A549 (cell line): ENCODE measurements around the gene OLIG2. TPM values are rescaled to one million over a fixed set of nuclear protein-coding genes. Genes with fewer than 3 reads are reported as not detected.

ENCODE experiments used
- ATAC-seq, 2 experiments: fragments of 200-7000 bp in 1 of 2; fragments of >200 bp in 1 of 2; cut with Nextera tagmentation in 1 of 2; cut with Tn5 transposase in 1 of 2; 3 replicates each; pipeline versions ENCODE4 v1.8.0 to v1.9.1; 2018 to 2020; ENCODE audit warnings: mild to moderate bottlenecking in 1 of 2, moderate library complexity in 1 of 2
- CTCF ChIA-PET: fragments of 300-600 bp; sonication (Branson Sonifier 250); formaldehyde crosslinking; extraction: SDS; loops from one replicate; lab custom pipeline; 2021; ENCODE audit warnings: antibody characterized with exemption, inconsistent platforms; lab: Yijun Ruan, JAX
- POLR2A ChIA-PET: fragments of 350-600 bp; formaldehyde crosslinking; extraction: SDS; loops from one replicate; lab custom pipeline; 2021; ENCODE audit warnings: antibody characterized with exemption, inconsistent platforms; lab: Yijun Ruan, JAX
- DNase-seq, 2 experiments: peaks; one replicate each; pipeline versions ENCODE4 v3.0.0 to v3.0.0-alpha.2; 2011 to 2016; ENCODE audit warnings: low read depth in 1 of 2, low spot score in 1 of 2
- FAIRE-seq: peaks from 2 replicates; lab custom pipeline; 2011; peaks lifted over from hg19 to GRCh38; lab: Jason Lieb, UNC
- H3K27ac ChIP-seq, 2 experiments: fragments of >200 bp; sonication (Bioruptor Twin); formaldehyde crosslinking; 3 replicates each; pipeline ENCODE4 v1.5.1; 2016 to 2017
- H3K4me1 ChIP-seq: fragments of >200 bp; sonication (Bioruptor Twin); formaldehyde crosslinking; 3 replicates; pipeline ENCODE4 v1.6.1; 2016
- H3K4me2 ChIP-seq: fragments of >200 bp; sonication (Bioruptor Twin); formaldehyde crosslinking; 3 replicates; pipeline ENCODE4 v1.6.1; 2016
- H3K4me3 ChIP-seq: fragments of >200 bp; sonication (Bioruptor Twin); formaldehyde crosslinking; 3 replicates; pipeline ENCODE4 v1.5.1; 2016
- H3K9me3 ChIP-seq: fragments of >200 bp; sonication (Bioruptor Twin); formaldehyde crosslinking; 3 replicates; pipeline ENCODE4 v1.6.1; 2016
- CBX2 ChIP-seq: fragments of 200-600 bp; sonication (generic); IDR thresholded peaks from 2 replicates; pipeline ENCODE4 v1.6.1; 2016; ENCODE audit warnings: low read depth, mild to moderate bottlenecking, borderline replicate concordance
- CHD2 ChIP-seq: fragments of 150-350 bp; IDR thresholded peaks from 2 replicates; pipeline ENCODE4 v1.6.1; 2014; ENCODE audit warnings: low read length; ENCODE audit not compliant: partially characterized antibody
- CHD4 ChIP-seq: fragments of 200-600 bp; sonication (generic); IDR thresholded peaks from 2 replicates; pipeline ENCODE4 v1.6.1; 2016; ENCODE audit warnings: antibody characterized with exemption, mild to moderate bottlenecking, borderline replicate concordance
- EHF ChIP-seq: fragments of 250-450 bp; sonication (Bioruptor Pico); IDR thresholded peaks from 2 replicates; pipeline ENCODE4 v1.5.0; 2020; ENCODE audit warnings: mild to moderate bottlenecking
- ESRRA ChIP-seq: fragments of 150-350 bp; IDR thresholded peaks from 2 replicates; pipeline ENCODE4 v1.6.1; 2014; ENCODE audit warnings: mild to moderate bottlenecking, low read length, borderline replicate concordance
- FOSB ChIP-seq: fragments of 250-450 bp; sonication (Bioruptor Pico); IDR thresholded peaks from 2 replicates; pipeline ENCODE4 v1.5.0; 2020; ENCODE audit warnings: mild to moderate bottlenecking, moderate library complexity
- FOSL2 ChIP-seq, 2 experiments: fragments of 450-650 bp in 1 of 2; fragments of >200 bp in 1 of 2; sonication (Bioruptor Twin) in 1 of 2; formaldehyde crosslinking; IDR thresholded peaks; 2 replicates each; pipeline versions ENCODE4 v1.5.0 to v1.6.1; 2016 to 2020; ENCODE audit warnings: mild to moderate bottlenecking in 1 of 2, moderate library complexity in 1 of 2
- FOXS1 ChIP-seq: fragments of 250-450 bp; sonication (Bioruptor Pico); IDR thresholded peaks from 2 replicates; pipeline ENCODE4 v1.5.0; 2020; ENCODE audit warnings: mild to moderate bottlenecking, moderate library complexity
- HEYL ChIP-seq: fragments of 250-450 bp; sonication (Bioruptor Pico); IDR thresholded peaks from 2 replicates; pipeline ENCODE4 v1.8.0; 2021; ENCODE audit warnings: mild to moderate bottlenecking, moderate library complexity
- JUN ChIP-seq, 2 experiments: fragments of >200 bp; sonication (Bioruptor Twin); formaldehyde crosslinking; IDR thresholded peaks; 2 replicates in 1 of 2; 3 replicates in 1 of 2; pipeline ENCODE4 v1.6.1; 2016 to 2017
- KDM1A ChIP-seq: fragments of 200-600 bp; sonication (generic); IDR thresholded peaks from 2 replicates; pipeline ENCODE4 v1.6.1; 2016; ENCODE audit warnings: low read depth, mild to moderate bottlenecking
- MAZ ChIP-seq: fragments of 150-350 bp; IDR thresholded peaks from 2 replicates; pipeline ENCODE4 v1.6.1; 2014; ENCODE audit warnings: antibody characterized with exemption, low read depth, low read length, borderline replicate concordance
- MYC ChIP-seq: IDR thresholded peaks from 2 replicates; pipeline ENCODE4 v1.6.1; 2012; ENCODE audit warnings: mild to moderate bottlenecking, inconsistent platforms, low read length, improper control_type of control experiment, borderline replicate concordance
- PHF8 ChIP-seq: fragments of 200-600 bp; sonication (generic); IDR thresholded peaks from 2 replicates; pipeline ENCODE4 v1.6.1; 2016; ENCODE audit warnings: low read depth, mild to moderate bottlenecking, antibody characterized with exemption, moderate library complexity, borderline replicate concordance
- POLR2AphosphoS2 ChIP-seq: conservative IDR thresholded peaks from 2 replicates; pipeline ENCODE4 v1.6.1; 2012; ENCODE audit warnings: low read length, improper control_type of control experiment, inconsistent platforms
- RAD21 ChIP-seq, 2 experiments: fragments of >200 bp in 1 of 2; sonication (Bioruptor Twin) in 1 of 2; formaldehyde crosslinking in 1 of 2; IDR thresholded peaks in 1 of 2; conservative IDR thresholded peaks in 1 of 2; 2 replicates in 1 of 2; 3 replicates in 1 of 2; pipeline ENCODE4 v1.6.1; 2012 to 2018; ENCODE audit warnings: inconsistent platforms in 1 of 2
- RARB ChIP-seq: fragments of 250-450 bp; sonication (Bioruptor Pico); IDR thresholded peaks from 2 replicates; pipeline ENCODE4 v1.8.0; 2021; ENCODE audit warnings: mild to moderate bottlenecking, moderate library complexity
- RFX5 ChIP-seq: fragments of 450-650 bp; IDR thresholded peaks from 2 replicates; pipeline ENCODE4 v1.7.1; 2014; ENCODE audit warnings: antibody characterized with exemption, mild to moderate bottlenecking, moderate library complexity
- TFCP2L1 ChIP-seq: fragments of 250-450 bp; sonication (Bioruptor Pico); IDR thresholded peaks from 2 replicates; pipeline ENCODE4 v1.5.0; 2021; ENCODE audit warnings: mild to moderate bottlenecking
- ZNF302 ChIP-seq: fragments of 250-450 bp; sonication (Bioruptor Pico); IDR thresholded peaks from 2 replicates; pipeline ENCODE4 v1.9.0; 2021; ENCODE audit warnings: inconsistent platforms, mild to moderate bottlenecking, moderate library complexity
- ZSCAN20 ChIP-seq: fragments of 250-450 bp; sonication (Bioruptor Pico); IDR thresholded peaks from 2 replicates; pipeline ENCODE4 v1.8.0; 2022; ENCODE audit warnings: mild to moderate bottlenecking, moderate library complexity
- WGBS: methylation state at CpG from one replicate; pipeline ENCODE4 v1.1.6; 2017; ENCODE audit errors: missing lambda C conversion rate; 5-methylcytosine and 5-hydroxymethylcytosine counted together
- polyA plus RNA-seq, 4 experiments: library from polyadenylated mRNA; depleted of rRNA in 3 of 4; stranded (reverse); fragments of >200 nt; fragmentation: RNase III in 1 of 4; extraction: RNeasy Plus Mini Kit Qiagen cat#74134 plus additional on column Dnase treatment in 1 of 4; gene quantifications; 2 replicates in 3 of 4; 3 replicates in 1 of 4; pipeline ENCODE4 v1.2.3, GENCODE V29; 2011 to 2017
- TF ChIP-seq, protein P1 (sequence below): fragments of >200 bp; sonication (Bioruptor Twin); formaldehyde crosslinking; IDR thresholded peaks from 2 replicates; pipeline ENCODE4 v1.6.1; 2016
- TF ChIP-seq, protein P2 (sequence below): IDR thresholded peaks from 2 replicates; pipeline ENCODE4 v1.6.1; 2012

The OLIG2 gene
- polyA plus RNA-seq, 2 of the 4 experiments (the other 2 are of a cell fraction): not detected

DNA sequence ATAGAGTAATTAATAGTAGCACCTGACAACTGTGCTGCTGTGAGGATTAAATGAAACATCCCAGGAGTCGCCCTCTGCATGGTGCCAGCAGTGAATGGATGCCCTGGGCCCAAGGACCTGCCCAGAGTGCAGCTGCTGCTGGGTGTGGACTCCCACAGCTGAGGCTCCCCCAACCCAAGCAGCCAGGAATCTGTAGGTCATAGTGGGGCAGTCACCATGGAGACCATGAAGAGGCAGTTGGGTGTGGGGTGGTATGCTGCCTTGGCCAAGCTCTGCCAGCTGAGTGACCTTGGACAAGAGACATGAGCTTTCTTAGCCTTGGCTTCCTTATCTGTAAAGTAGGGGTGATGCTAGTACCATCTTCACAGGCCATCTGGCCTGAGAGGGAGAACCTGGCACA lies 9.4 kb downstream of the OLIG2 start:
- no peak for DNase-seq
- no peak for FAIRE-seq
- Histone ChIP-seq H3K9me3 (no peaks in the 10 kb centered on the region), H3K27ac (no peak overlapping the region), H3K4me3 (no peak overlapping the region), H3K4me1 (no peaks in the 10 kb centered on the region), H3K4me2 (no peak overlapping the region)
- 0% methylated on average over 1 of the region's 1 CpG for WGBS
- ChIA-PET POLR2A (no interaction called here), CTCF (no interaction called here)
- ATAC-seq: no peak
- TF ChIP-seq FOSB: no peak
- TF ChIP-seq MAZ: no peak
- no peak for TF ChIP-seq CHD2

DNA sequence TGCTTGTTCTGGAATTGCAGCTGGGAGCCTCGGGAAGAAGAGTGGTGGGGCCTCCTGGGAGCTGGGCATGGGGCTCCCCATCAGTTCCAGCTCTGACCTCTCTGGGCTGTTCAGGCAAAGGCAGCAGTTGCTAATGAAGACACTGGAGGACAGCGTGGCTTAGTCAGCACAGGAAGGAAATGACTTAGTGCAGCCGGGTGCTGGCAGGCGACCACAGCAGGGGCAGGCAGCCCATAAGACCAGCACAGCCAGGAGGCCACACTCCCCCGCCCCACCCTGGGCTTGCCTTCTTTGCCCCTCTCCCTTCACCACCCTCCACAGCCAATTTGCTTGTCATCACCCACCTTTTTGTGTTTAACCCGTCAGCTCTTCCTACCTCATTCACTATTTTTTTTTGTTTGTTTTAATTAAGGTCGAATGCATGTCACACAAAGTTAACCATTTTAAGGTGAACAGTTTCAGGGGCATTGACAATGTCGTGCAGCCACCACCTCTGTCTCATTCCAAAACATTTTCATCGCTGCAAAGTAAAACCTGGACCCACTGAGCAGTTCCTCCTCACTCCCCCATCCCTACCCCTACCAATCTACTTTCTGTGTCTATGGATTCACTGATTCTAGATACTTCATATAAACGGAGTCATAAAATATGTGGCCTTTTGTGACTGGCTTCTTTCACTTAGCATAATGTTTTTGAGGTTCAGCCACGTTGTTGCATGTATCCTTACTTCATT lies 10.9 kb downstream of the OLIG2 start:
- Histone ChIP-seq H3K4me2 (no peak overlapping the region), H3K27ac (no peak overlapping the region), H3K4me3 (no peak overlapping the region), H3K9me3 (no peaks in the 10 kb centered on the region), H3K4me1 (no peaks in the 10 kb centered on the region)
- POLR2A ChIA-PET: no interaction called here
- ATAC-seq (no peak), FAIRE-seq (no peak), DNase-seq (no peak)
- WGBS: 26% methylated on average over 11 of the region's 11 CpGs
- CTCF ChIA-PET: no interaction called here
- TF ChIP-seq RFX5: no peak
- TF ChIP-seq EHF (CRISPR knock-in tag): no peak
- TF ChIP-seq MYC: no peak
- no peak for TF ChIP-seq RARB (CRISPR knock-in tag)
- no peak for TF ChIP-seq ESRRA
- TF ChIP-seq TFCP2L1 (CRISPR knock-in tag): no peak

DNA sequence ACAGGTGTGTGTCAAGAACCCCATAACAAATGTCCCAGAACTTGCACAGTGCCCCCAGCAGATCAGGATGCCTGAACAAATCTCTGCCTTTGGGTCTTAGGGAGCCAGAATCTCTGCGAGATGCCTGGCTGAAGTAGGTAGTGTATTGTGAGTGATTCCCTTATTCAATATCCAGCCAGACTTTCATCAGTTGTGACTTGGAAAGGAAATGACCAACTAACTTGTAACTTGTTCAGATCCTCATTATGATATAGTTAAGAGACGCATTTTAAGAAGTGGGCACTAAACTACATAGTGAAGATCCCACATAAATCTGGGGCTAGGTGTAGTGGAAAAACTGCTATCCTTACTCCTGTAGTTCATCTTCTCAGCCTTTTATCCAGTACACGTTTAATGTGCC lies 11.8 kb downstream of the OLIG2 start:
- FAIRE-seq (no peak), DNase-seq (no peak), ATAC-seq (no peak)
- Histone ChIP-seq H3K4me2 (no peak overlapping the region), H3K27ac (no peak overlapping the region), H3K4me3 (no peak overlapping the region), H3K9me3 (no peaks in the 10 kb centered on the region), H3K4me1 (peaks cover 3% of the 10 kb centered on the region; the same call in 2 of the 3 replicates)
- WGBS: 55% methylated on average over 3 of the region's 3 CpGs
- no peak for TF ChIP-seq ZNF302 (CRISPR knock-in tag)
- no peak for TF ChIP-seq FOSB
- TF ChIP-seq, protein P1, sequence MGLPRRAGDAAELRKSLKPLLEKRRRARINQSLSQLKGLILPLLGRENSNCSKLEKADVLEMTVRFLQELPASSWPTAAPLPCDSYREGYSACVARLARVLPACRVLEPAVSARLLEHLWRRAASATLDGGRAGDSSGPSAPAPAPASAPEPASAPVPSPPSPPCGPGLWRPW: no peak
- TF ChIP-seq RFX5: no peak
- TF ChIP-seq PHF8: no peak
- no peak for TF ChIP-seq JUN (IDR thresholded peaks at IDR 0.05)
- TF ChIP-seq MYC: no peak
- TF ChIP-seq HEYL: no peak
- TF ChIP-seq KDM1A: no peak
- TF ChIP-seq, protein P2, sequence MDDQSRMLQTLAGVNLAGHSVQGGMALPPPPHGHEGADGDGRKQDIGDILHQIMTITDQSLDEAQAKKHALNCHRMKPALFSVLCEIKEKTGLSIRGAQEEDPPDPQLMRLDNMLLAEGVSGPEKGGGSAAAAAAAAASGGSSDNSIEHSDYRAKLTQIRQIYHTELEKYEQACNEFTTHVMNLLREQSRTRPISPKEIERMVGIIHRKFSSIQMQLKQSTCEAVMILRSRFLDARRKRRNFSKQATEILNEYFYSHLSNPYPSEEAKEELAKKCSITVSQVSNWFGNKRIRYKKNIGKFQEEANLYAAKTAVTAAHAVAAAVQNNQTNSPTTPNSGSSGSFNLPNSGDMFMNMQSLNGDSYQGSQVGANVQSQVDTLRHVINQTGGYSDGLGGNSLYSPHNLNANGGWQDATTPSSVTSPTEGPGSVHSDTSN: no peak
- TF ChIP-seq CHD4: no peak
- TF ChIP-seq RAD21 (conservative IDR thresholded peaks at IDR 0.05 in 1 of 2, IDR thresholded peaks at IDR 0.05 in 1 of 2): no peak
- TF ChIP-seq FOXS1 (CRISPR knock-in tag): no peak
- TF ChIP-seq CBX2: no peak
- no peak for TF ChIP-seq POLR2AphosphoS2
- no peak for TF ChIP-seq ZSCAN20 (CRISPR knock-in tag)
- no peak for TF ChIP-seq FOSL2 (IDR thresholded peaks at IDR 0.05)
- TF ChIP-seq FOSL2 (CRISPR knock-in tag; IDR thresholded peaks at IDR 0.05): no peak
- no peak for TF ChIP-seq RARB (CRISPR knock-in tag)
- ChIA-PET CTCF (no interaction called here), POLR2A (no interaction called here)
